Measurements from ENCODE around the gene MYO18A.

DNA sequence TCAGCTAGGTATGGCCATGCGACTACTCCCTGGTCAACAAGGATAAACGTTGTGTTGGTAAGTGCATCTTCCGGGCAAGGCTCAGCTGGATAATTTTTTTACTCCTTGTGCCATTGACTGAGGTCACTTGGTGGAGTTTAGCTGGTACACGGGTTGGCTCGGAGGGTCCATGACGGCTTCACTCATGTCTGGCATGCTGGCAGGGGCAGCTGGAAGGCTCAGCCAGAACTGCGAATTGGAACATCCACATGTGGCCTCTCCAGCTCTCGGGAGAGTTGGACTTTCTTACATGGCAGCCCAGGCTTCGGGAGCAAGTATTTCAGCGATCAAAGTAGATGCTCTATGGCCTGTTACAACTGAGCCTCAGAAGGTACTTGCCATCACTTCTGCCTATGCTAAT, 35.0 kb upstream of the MYO18A start:
- TF ChIP-seq, protein P1, sequence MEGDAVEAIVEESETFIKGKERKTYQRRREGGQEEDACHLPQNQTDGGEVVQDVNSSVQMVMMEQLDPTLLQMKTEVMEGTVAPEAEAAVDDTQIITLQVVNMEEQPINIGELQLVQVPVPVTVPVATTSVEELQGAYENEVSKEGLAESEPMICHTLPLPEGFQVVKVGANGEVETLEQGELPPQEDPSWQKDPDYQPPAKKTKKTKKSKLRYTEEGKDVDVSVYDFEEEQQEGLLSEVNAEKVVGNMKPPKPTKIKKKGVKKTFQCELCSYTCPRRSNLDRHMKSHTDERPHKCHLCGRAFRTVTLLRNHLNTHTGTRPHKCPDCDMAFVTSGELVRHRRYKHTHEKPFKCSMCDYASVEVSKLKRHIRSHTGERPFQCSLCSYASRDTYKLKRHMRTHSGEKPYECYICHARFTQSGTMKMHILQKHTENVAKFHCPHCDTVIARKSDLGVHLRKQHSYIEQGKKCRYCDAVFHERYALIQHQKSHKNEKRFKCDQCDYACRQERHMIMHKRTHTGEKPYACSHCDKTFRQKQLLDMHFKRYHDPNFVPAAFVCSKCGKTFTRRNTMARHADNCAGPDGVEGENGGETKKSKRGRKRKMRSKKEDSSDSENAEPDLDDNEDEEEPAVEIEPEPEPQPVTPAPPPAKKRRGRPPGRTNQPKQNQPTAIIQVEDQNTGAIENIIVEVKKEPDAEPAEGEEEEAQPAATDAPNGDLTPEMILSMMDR (IDR thresholded peaks at IDR 0.05): no peak
- no peak for TF ChIP-seq POLR2A (IDR thresholded peaks at IDR 0.05)
